Uterus (tissue), 4 donors: ENCODE results near the gene SLC39A13. TPM values are rescaled to one million over a fixed set of nuclear protein-coding genes. Genes with fewer than 3 reads are reported as not detected.

ENCODE experiments used
- DNase-seq, 2 donors: peaks; one replicate each; pipeline ENCODE4 v3.0.0-alpha.2; 2019 to 2020
- H3K27ac ChIP-seq, 2 donors: fragments of 200-600 bp; sonication (generic); 1 replicate in 1 of 2; 2 replicates in 1 of 2; pipeline ENCODE4 v1.5.1; 2016 to 2018
- H3K27me3 ChIP-seq, 2 donors: fragments of 200-600 bp; sonication (generic); one replicate each; pipeline ENCODE4 v1.5.1; 2018 to 2019; ENCODE audit warnings: control low read depth in 1 of 2
- H3K36me3 ChIP-seq, 2 donors: fragments of 200-600 bp; sonication (generic); one replicate each; pipeline ENCODE4 v1.5.1; 2019; ENCODE audit warnings: control low read depth in 1 of 2
- H3K4me1 ChIP-seq, 2 donors: fragments of 200-600 bp; sonication (generic); one replicate each; pipeline ENCODE4 v1.5.1; 2018 to 2019; ENCODE audit warnings: control low read depth in 1 of 2
- H3K4me3 ChIP-seq, 2 donors: fragments of 200-600 bp; sonication (generic); 1 replicate in 1 of 2; 2 replicates in 1 of 2; pipeline ENCODE4 v1.5.1; 2018 to 2019; ENCODE audit warnings: mild to moderate bottlenecking in 1 of 2
- H3K9me3 ChIP-seq, 2 donors: fragments of 200-600 bp; sonication (generic); one replicate each; pipeline ENCODE4 v1.5.1; 2019; ENCODE audit warnings: control low read depth in 1 of 2
- POLR2A ChIP-seq, 2 donors: fragments of 450-650 bp; IDR thresholded peaks; one replicate each; pipeline ENCODE4 v1.6.1; 2016; ENCODE audit warnings: antibody characterized with exemption in 2 of 2, mild to moderate bottlenecking in 1 of 2, moderate library complexity in 1 of 2
- intact Hi-C: fragments of 100-400 bp; cut with DNase I; formaldehyde crosslinking; loops from one replicate; pipeline ENCODE4 v1.15.1; 2023; ENCODE audit warnings: low total_unique reads
- total RNA-seq, 4 donors: library from RNA; depleted of rRNA in 3 of 4; stranded (reverse); fragments of >200 nt in 3 of 4; gene quantifications; one replicate each; pipeline versions ENCODE4 v1.1.0 to v1.2.4, GENCODE V29; 2014 to 2023
- TF ChIP-seq, protein P1 (sequence below), 4 experiments: fragments of 200-600 bp in 2 of 4; fragments of 450-650 bp in 2 of 4; sonication (generic) in 2 of 4; IDR thresholded peaks; one replicate each; pipeline ENCODE4 v1.5.1; 2016 to 2019; ENCODE audit warnings: antibody characterized with exemption in 4 of 4, mild to moderate bottlenecking in 2 of 4, moderate library complexity in 1 of 4
- donor health status: DM: yes; HTN: yes; CAD: no.

SLC39A13 gene
- total RNA-seq, 4 donors from 2014 or later = 30.9 to 79.2 (median 64.2) TPM

DNA sequence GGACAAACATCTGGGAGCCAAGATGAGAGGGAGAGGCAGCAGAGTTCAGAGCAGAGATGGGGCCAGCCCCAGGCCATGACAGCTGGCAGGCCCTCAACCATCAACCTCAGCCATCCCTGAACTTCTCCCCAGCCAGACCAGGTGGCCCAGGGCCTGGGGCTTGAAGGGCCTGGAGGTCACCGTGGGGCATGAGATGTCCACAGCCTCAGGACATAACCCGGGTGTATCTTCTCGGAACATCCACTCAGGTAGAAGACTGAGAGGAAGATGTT lies 12.4 kb upstream of the SLC39A13 start:
- no peak for TF ChIP-seq POLR2A (IDR thresholded peaks at IDR 0.05)
- TF ChIP-seq, protein P1, sequence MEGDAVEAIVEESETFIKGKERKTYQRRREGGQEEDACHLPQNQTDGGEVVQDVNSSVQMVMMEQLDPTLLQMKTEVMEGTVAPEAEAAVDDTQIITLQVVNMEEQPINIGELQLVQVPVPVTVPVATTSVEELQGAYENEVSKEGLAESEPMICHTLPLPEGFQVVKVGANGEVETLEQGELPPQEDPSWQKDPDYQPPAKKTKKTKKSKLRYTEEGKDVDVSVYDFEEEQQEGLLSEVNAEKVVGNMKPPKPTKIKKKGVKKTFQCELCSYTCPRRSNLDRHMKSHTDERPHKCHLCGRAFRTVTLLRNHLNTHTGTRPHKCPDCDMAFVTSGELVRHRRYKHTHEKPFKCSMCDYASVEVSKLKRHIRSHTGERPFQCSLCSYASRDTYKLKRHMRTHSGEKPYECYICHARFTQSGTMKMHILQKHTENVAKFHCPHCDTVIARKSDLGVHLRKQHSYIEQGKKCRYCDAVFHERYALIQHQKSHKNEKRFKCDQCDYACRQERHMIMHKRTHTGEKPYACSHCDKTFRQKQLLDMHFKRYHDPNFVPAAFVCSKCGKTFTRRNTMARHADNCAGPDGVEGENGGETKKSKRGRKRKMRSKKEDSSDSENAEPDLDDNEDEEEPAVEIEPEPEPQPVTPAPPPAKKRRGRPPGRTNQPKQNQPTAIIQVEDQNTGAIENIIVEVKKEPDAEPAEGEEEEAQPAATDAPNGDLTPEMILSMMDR (IDR thresholded peaks at IDR 0.05) = no peak
- Histone ChIP-seq H3K9me3 (no peaks in the 10 kb centered on the region), H3K27ac (peak overlapping the region in 1 of 2 donors; percentile 85), H3K4me1 (peaks cover 0 to 4% of the 10 kb centered on the region in 2 donors), H3K36me3 (no peaks in the 10 kb centered on the region), H3K4me3 (no peak overlapping the region), H3K27me3 (no peaks in the 10 kb centered on the region)
- intact Hi-C loops = no loop called here
- DNase-seq = no peak

DNA sequence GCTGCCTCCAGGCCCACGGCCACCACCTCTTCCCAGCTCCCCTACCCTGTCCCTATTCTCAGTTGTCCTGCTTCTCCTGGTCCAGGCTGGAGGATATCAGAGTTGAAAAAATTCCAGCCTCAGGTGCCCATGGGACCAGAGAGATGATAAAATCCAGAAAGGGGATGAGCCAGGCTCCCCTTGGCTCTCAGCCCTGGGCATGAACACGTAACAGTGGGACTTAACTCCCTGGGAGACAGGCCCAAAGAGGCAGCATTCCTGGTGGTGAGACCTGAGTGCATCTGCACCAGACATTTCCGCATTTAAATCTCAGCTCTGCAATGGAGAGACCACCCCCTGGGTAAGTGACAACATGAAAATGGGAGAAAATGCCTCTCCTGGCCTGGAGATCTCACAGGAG lies 10.4 kb upstream of the SLC39A13 start:
- H3K27me3 ChIP-seq = no peaks in the 10 kb centered on the region
- H3K4me1 ChIP-seq = peaks cover 0 to 6% of the 10 kb centered on the region in 2 donors
- TF ChIP-seq, protein P1 (IDR thresholded peaks at IDR 0.05) = no peak
- TF ChIP-seq POLR2A (IDR thresholded peaks at IDR 0.05) = no peak
- H3K36me3 ChIP-seq = no peaks in the 10 kb centered on the region
- no peaks in the 10 kb centered on the region for H3K9me3 ChIP-seq
- H3K27ac ChIP-seq = no peak overlapping the region
- no peak for DNase-seq
- intact Hi-C loops = no loop called here
- H3K4me3 ChIP-seq = no peak overlapping the region

DNA sequence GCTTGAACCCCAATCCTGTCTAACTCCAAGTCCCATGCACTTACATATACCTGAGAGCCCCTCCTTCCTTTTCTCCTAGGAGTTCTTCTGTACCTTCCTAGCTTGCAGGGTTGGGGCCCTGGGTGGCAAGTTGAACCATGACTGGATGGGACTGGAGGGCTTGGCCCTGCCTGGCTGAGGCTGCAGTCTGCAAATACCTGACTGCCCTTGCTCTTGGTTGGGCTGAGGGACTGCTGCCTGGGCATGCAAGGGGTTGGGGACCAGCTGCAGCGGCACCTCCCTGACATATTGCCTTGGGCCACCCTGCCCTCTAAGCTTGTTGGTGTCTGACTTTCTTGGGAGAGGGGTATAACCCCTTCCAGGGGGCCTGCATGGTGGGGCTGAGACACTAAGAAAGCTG lies 9.8 kb upstream of the SLC39A13 start:
- TF ChIP-seq, protein P1 (IDR thresholded peaks at IDR 0.05) = no peak
- TF ChIP-seq POLR2A (IDR thresholded peaks at IDR 0.05) = no peak
- DNase-seq = no peak
- no peaks in the 10 kb centered on the region for H3K27me3 ChIP-seq
- no peaks in the 10 kb centered on the region for H3K36me3 ChIP-seq
- H3K27ac ChIP-seq = no peak overlapping the region
- intact Hi-C loops = no loop called here
- H3K4me1 ChIP-seq = peaks cover 0 to 6% of the 10 kb centered on the region in 2 donors
- H3K4me3 ChIP-seq = no peak overlapping the region
- no peaks in the 10 kb centered on the region for H3K9me3 ChIP-seq

DNA sequence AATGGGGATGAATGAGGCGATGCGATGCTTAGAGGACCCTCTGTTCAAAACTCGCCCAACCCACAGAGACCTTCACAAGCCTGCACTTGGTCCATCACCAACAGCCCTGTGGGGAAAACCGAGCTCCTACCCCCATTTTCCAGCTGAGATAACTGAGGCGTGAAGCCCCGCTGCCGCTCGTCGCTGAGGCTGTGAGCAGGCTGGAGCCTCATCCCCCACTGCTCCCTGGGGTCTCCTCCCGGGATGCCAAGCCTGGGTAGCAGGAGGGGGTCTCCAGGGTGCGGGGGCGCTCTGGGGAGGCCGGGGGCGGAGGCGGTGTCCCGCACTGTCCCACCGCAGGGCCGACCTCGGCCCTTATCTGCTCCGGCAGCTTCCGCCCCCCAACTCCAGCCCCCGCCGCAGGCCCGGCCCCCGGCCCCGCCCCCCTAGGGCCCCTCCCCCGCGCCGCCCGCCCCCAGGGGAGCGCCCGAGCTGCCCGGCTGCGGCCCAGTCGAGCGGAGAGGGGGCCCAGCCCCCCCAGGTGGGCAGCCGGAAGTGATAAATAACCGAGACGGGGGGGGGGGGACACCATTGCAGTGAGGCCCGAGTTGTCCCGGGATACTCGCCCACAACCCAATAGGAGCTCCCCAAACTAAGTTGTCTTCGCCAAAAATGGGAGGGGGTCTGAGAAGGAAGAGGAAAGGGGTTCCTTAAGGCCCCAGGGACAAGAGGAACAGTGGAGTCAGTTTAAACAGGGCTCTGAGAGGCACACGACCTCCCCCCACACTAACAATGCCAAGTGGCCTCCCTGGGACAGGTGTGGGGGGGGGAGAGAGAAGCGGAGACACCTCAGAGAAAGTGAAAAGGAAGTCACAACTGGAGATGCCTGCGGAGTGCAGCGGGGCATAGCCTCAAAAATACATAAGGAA lies 8.3 kb upstream of the SLC39A13 start:
- intact Hi-C loops = no loop called here
- Histone ChIP-seq H3K27ac (peak overlapping the region; percentile 81 to 92), H3K4me3 (peak overlapping the region; percentile 49), H3K4me1 (peaks cover 0 to 6% of the 10 kb centered on the region in 2 donors), H3K27me3 (no peaks in the 10 kb centered on the region), H3K36me3 (no peaks in the 10 kb centered on the region), H3K9me3 (no peaks in the 10 kb centered on the region)
- DNase-seq = peak in 1 of 2 donors; percentile 59
- peak in 1 of 2 donors; percentile 63 for TF ChIP-seq POLR2A (IDR thresholded peaks at IDR 0.05)
- TF ChIP-seq, protein P1 (IDR thresholded peaks at IDR 0.05) = no peak

DNA sequence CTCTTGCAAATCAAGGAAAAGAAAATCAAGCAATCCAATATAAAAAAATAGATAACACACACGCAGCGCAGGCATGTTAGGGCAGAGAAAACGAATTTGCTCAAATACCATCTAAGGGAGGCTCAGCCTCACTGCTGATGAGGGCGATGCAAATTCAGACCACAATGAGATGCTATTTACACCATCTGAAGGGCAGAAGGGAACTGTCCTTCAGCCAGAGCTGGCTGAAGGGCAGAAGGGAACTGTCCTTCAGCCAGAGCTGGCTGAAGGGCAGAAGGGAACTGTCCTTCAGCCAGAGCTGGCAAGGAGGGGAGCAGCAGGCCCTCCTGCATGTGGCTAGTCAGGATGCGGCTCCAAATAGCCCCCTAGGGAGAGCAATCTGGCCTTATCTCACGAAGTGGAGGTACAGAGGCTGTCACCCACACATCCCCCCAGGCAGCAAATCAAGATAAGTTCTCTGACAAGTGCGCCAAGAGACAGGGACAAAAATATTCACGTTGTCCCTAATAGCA lies 7.6 kb upstream of the SLC39A13 start:
- TF ChIP-seq, protein P1 (IDR thresholded peaks at IDR 0.05) = no peak
- TF ChIP-seq POLR2A (IDR thresholded peaks at IDR 0.05) = no peak
- DNase-seq = no peak
- Histone ChIP-seq H3K4me3 (peak overlapping the region in 1 of 2 donors; percentile 49), H3K36me3 (no peaks in the 10 kb centered on the region), H3K27ac (peak overlapping the region; percentile 81 to 92), H3K9me3 (no peaks in the 10 kb centered on the region), H3K27me3 (no peaks in the 10 kb centered on the region), H3K4me1 (peaks cover 0 to 6% of the 10 kb centered on the region in 2 donors)
- intact Hi-C loops = no loop called here
